Thoracic aorta (tissue), 2 donors: ENCODE data around the gene RRAD. TPM values are rescaled to one million over a fixed set of nuclear protein-coding genes. Genes with fewer than 3 reads are reported as not detected.

Source experiments
- ATAC-seq: fragments of 150-250 bp; one replicate; pipeline ENCODE4 v1.8.0; 2017; ENCODE audit warnings: low read depth; ENCODE audit not compliant: insufficient number of reproducible peaks, low FRiP score
- DNase-seq: peaks from one replicate; pipeline ENCODE4 v3.0.0-alpha.2; 2020; ENCODE audit warnings: low spot score
- H3K27ac ChIP-seq, 2 donors: fragments of 200-600 bp; sonication (generic); 1 replicate in 1 of 2; 2 replicates in 1 of 2; pipeline ENCODE4 v1.5.1; 2016; ENCODE audit warnings: mild to moderate bottlenecking in 2 of 2, moderate library complexity in 2 of 2
- H3K27me3 ChIP-seq: fragments of 200-600 bp; sonication (generic); replicated peaks from 2 replicates; pipeline ENCODE4 v1.6.0; 2016; ENCODE audit warnings: mild to moderate bottlenecking; ENCODE audit not compliant: insufficient read depth
- H3K36me3 ChIP-seq: fragments of 200-600 bp; sonication (generic); one replicate; pipeline ENCODE4 v1.5.1; 2016
- H3K4me1 ChIP-seq, 2 donors: fragments of 200-600 bp; sonication (generic); 1 replicate in 1 of 2; 2 replicates in 1 of 2; pipeline versions ENCODE4 v1.5.1 to v1.6.0; 2016; ENCODE audit warnings: low read depth in 2 of 2, mild to moderate bottlenecking in 1 of 2; ENCODE audit not compliant: control insufficient read depth in 1 of 2
- H3K4me3 ChIP-seq: fragments of 200-600 bp; sonication (generic); 2 replicates; pipeline ENCODE4 v1.5.1; 2016; ENCODE audit warnings: mild to moderate bottlenecking
- H3K9me3 ChIP-seq: fragments of 200-600 bp; sonication (generic); 2 replicates; pipeline ENCODE4 v1.5.1; 2016
- CTCF ChIP-seq: fragments of 200-600 bp; sonication (generic); IDR thresholded peaks from one replicate; pipeline ENCODE4 v1.5.1; 2019; ENCODE audit warnings: antibody characterized with exemption
- total RNA-seq, 2 donors: library from RNA; depleted of rRNA; stranded (reverse); fragments of >200 nt; gene quantifications; one replicate each; pipeline versions ENCODE4 v1.1.0 to v1.2.3, GENCODE V29; 2016

The RRAD gene
- total RNA-seq, 2 donors from 2014 or later = 43.2 to 88.3 TPM

- peak; percentile 72 for DNase-seq
- H3K4me3 ChIP-seq = peak overlapping the region; percentile 66
These were observed 52.2 kb downstream of the RRAD start for GRCh38 chr16:66872943-66873684.

GRCh38 chr16:66872559-66872942, 52.8 kb downstream of the RRAD start:
- no peaks in the 10 kb centered on the region for H3K36me3 ChIP-seq
- no peak for ATAC-seq
- no peaks in the 10 kb centered on the region for H3K27me3 ChIP-seq
- H3K9me3 ChIP-seq = no peaks in the 10 kb centered on the region
- H3K4me1 ChIP-seq = peaks cover 5 to 14% of the 10 kb centered on the region in 2 donors
- no peak for DNase-seq
- TF ChIP-seq CTCF = no peak
- peak overlapping the region in 1 of 2 donors; percentile 61 for H3K27ac ChIP-seq
- H3K4me3 ChIP-seq = peak overlapping the region; percentile 66

More at GRCh38 chr16:66872943-66873684, 52.2 kb downstream of the RRAD start:
- peak; percentile 89 for TF ChIP-seq CTCF
- no peaks in the 10 kb centered on the region for H3K36me3 ChIP-seq
- H3K27ac ChIP-seq = peak overlapping the region; percentile 46 to 61
- no peaks in the 10 kb centered on the region for H3K9me3 ChIP-seq
- no peaks in the 10 kb centered on the region for H3K27me3 ChIP-seq
- peaks cover 5 to 14% of the 10 kb centered on the region in 2 donors for H3K4me1 ChIP-seq
- peak; percentile 75 for ATAC-seq

GRCh38 chr16:66871840-66872239, 53.5 kb downstream of the RRAD start:
- TF ChIP-seq CTCF = no peak
- Histone ChIP-seq H3K4me1 (peaks cover 5 to 14% of the 10 kb centered on the region in 2 donors), H3K9me3 (no peaks in the 10 kb centered on the region), H3K27ac (no peak overlapping the region), H3K27me3 (no peaks in the 10 kb centered on the region), H3K36me3 (no peaks in the 10 kb centered on the region), H3K4me3 (no peak overlapping the region)
- no peak for ATAC-seq
- DNase-seq = no peak

Other genes starting within 250 kb of the RRAD start
- 10 to 100 TPM; 12.0 to 25.7 TPM for gene CMTM4, start 228.8 kb downstream of the RRAD start, total RNA-seq
- gene DYNC1LI2, start 173.9 kb downstream of the RRAD start, total RNA-seq = 100 to 1,000 TPM; 110 to 200 TPM
- gene TERB1, start 124.0 kb downstream of the RRAD start, total RNA-seq = not detected
- gene NAE1, start 94.6 kb downstream of the RRAD start, total RNA-seq = 10 to 100 TPM; 29.6 to 48.0 TPM
- not detected for gene CA7, start 81.1 kb downstream of the RRAD start, total RNA-seq
- gene PDP2, start 45.0 kb downstream of the RRAD start, total RNA-seq = 1 to 10 TPM; 4.8 to 6.2 TPM
- gene CDH16, start 6.7 kb downstream of the RRAD start, total RNA-seq = not detected
- gene CIAO2B, start 8.9 kb upstream of the RRAD start, total RNA-seq = 100 to 1,000 TPM in 1 of 2 donors, 10 to 100 TPM in 1; 23.2 to 102 TPM
- 10 to 100 TPM; 29.8 to 92.7 TPM for gene CES2, start 10.0 kb upstream of the RRAD start, total RNA-seq
- 1 to 10 TPM in 1 of 2 donors, under 1 TPM in 1; 0.63 to 1.1 TPM for gene CES3, start 35.7 kb upstream of the RRAD start, total RNA-seq
- gene CES4A, start 63.1 kb upstream of the RRAD start, total RNA-seq = 1 to 10 TPM; 7.4 to 9.5 TPM
- gene CBFB, start 103.6 kb upstream of the RRAD start, total RNA-seq = 10 to 100 TPM; 28.3 to 79.7 TPM
- 10 to 100 TPM; 15.6 to 27.2 TPM for gene PHAF1, start 184.4 kb upstream of the RRAD start, total RNA-seq
- gene B3GNT9, start 225.5 kb upstream of the RRAD start, total RNA-seq = 10 to 100 TPM; 33.5 to 59.6 TPM
- 10 to 100 TPM; 18.4 to 52.1 TPM for gene TRADD, start 234.4 kb upstream of the RRAD start, total RNA-seq
- gene FBXL8, start 234.4 kb upstream of the RRAD start, total RNA-seq = 10 to 100 TPM; 25.6 to 40.2 TPM
- 10 to 100 TPM; 44.1 to 87.5 TPM for gene HSF4, start 239.2 kb upstream of the RRAD start, total RNA-seq
- 10 to 100 TPM; 43.5 to 80.8 TPM for gene NOL3, start 245.0 kb upstream of the RRAD start, total RNA-seq